ENCODE measurements around the gene SLC22A23. TPM values are rescaled to one million over a fixed set of nuclear protein-coding genes. Genes with fewer than 3 reads are reported as not detected.

The SLC22A23 gene
- total and polyA plus RNA-seq, 2 of the 4 experiments (the other 2 are of a cell fraction): 0.72 to 1.6 TPM

GRCh38 chr6:3501826-3502500 lies 45.1 kb upstream of the SLC22A23 start:
- no peak overlapping the region for H2AK9ac ChIP-seq (replicated peaks; ENCODE audit: low read depth, low read length, poor library complexity)
- H3K9me1 ChIP-seq (ENCODE audit: insufficient read depth, low read length): no peaks in the 10 kb centered on the region
- no peak overlapping the region for H2BK15ac ChIP-seq (ENCODE audit: low read depth, low read length)
- H2AFZ ChIP-seq (replicated peaks; ENCODE audit: low read length, poor library complexity): no peak overlapping the region
- H4K8ac ChIP-seq (ENCODE audit: low read depth in 2 of 2, low read length in 2 of 2): no peak overlapping the region
- no peak overlapping the region for H2BK120ac ChIP-seq (ENCODE audit: low read depth, low read length)
- no peak overlapping the region for H3K4me3 ChIP-seq (ENCODE audit: insufficient read depth, low read depth, low read length)
- ChIA-PET CTCF (interaction anchor here (0.6 to 0.7 kb wide), 2 partner anchors 66 to 100 kb away, joined by 4 to 11 read pairs; no protein-coding TSS in a partner anchor), POLR2A (ENCODE audit: unreplicated experiment) (no interaction called here)
- dilution Hi-C loops (cut with HindIII; ENCODE audit: low sequenced_read_pairs, unreplicated experiment) (no loop called here), intact Hi-C loops (cut with micrococcal nuclease) (no loop called here), in situ Hi-C loops (cut with MboI; ENCODE audit: low sequenced_read_pairs) (no loop called here)
- no peak overlapping the region for H3K14ac ChIP-seq (replicated peaks; ENCODE audit: low read depth, low read length)
- no peaks in the 10 kb centered on the region for H3K79me1 ChIP-seq (ENCODE audit: low read depth in 1 of 2, low read length in 2 of 2)
- no peak overlapping the region for H2BK5ac ChIP-seq (ENCODE audit: low read depth, low read length, poor library complexity, severe bottlenecking)
- DNase-seq (no peak), ATAC-seq (ENCODE audit: low read depth) (no peak)
- no TSS peak for BruUV-seq (replicated peaks)
- no CpG with 5 or more reads among the region's 6 CpGs for WGBS, 2 experiments (ENCODE audit: extremely low coverage in 2 of 2, insufficient read length in 1 of 2)
- H3K18ac ChIP-seq (ENCODE audit: low read depth, low read length): no peak overlapping the region
- no peak overlapping the region for H4K5ac ChIP-seq (ENCODE audit: low read depth, low read length)
- H3K27me3 ChIP-seq (ENCODE audit: control insufficient read depth, insufficient read depth, low read length): peaks cover 43% of the 10 kb centered on the region
- H2BK20ac ChIP-seq (ENCODE audit: low read depth, low read length): no peak overlapping the region
- H3K36me3 ChIP-seq (ENCODE audit: control insufficient read depth, insufficient read depth, low read length): no peaks in the 10 kb centered on the region
- no peak overlapping the region for H4K91ac ChIP-seq (ENCODE audit: insufficient read depth, low read depth, low read length)
- H3K9ac ChIP-seq (ENCODE audit: low read depth, low read length): no peak overlapping the region
- no peak overlapping the region for H3K27ac ChIP-seq (ENCODE audit: insufficient read depth, low read length)
- no peak overlapping the region for H3K4ac ChIP-seq (ENCODE audit: low read depth, low read length)
- TF ChIP-seq, protein P1, sequence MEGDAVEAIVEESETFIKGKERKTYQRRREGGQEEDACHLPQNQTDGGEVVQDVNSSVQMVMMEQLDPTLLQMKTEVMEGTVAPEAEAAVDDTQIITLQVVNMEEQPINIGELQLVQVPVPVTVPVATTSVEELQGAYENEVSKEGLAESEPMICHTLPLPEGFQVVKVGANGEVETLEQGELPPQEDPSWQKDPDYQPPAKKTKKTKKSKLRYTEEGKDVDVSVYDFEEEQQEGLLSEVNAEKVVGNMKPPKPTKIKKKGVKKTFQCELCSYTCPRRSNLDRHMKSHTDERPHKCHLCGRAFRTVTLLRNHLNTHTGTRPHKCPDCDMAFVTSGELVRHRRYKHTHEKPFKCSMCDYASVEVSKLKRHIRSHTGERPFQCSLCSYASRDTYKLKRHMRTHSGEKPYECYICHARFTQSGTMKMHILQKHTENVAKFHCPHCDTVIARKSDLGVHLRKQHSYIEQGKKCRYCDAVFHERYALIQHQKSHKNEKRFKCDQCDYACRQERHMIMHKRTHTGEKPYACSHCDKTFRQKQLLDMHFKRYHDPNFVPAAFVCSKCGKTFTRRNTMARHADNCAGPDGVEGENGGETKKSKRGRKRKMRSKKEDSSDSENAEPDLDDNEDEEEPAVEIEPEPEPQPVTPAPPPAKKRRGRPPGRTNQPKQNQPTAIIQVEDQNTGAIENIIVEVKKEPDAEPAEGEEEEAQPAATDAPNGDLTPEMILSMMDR (conservative IDR thresholded peaks at IDR 0.05; ENCODE audit: low read depth, low read length): no peak
- no peak for TF ChIP-seq MXI1 (IDR thresholded peaks at IDR 0.05; ENCODE audit: borderline replicate concordance, low read depth, low read length)
- TF ChIP-seq, protein P2, sequence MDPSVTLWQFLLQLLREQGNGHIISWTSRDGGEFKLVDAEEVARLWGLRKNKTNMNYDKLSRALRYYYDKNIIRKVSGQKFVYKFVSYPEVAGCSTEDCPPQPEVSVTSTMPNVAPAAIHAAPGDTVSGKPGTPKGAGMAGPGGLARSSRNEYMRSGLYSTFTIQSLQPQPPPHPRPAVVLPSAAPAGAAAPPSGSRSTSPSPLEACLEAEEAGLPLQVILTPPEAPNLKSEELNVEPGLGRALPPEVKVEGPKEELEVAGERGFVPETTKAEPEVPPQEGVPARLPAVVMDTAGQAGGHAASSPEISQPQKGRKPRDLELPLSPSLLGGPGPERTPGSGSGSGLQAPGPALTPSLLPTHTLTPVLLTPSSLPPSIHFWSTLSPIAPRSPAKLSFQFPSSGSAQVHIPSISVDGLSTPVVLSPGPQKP (IDR thresholded peaks at IDR 0.05; ENCODE audit: borderline replicate concordance, low read depth, low read length): no peak
- no peak for TF ChIP-seq SMC3 (IDR thresholded peaks at IDR 0.05; ENCODE audit: low read depth, low read length)
- no peak for TF ChIP-seq FOS (IDR thresholded peaks at IDR 0.05; ENCODE audit: low read depth, low read length)
- TF ChIP-seq CEBPB (IDR thresholded peaks at IDR 0.05; ENCODE audit: low read depth, low read length): no peak
- no peak for TF ChIP-seq MAFK (IDR thresholded peaks at IDR 0.05; ENCODE audit: low read depth, low read length)
- TF ChIP-seq BHLHE40 (IDR thresholded peaks at IDR 0.05; ENCODE audit: low read depth, low read length): no peak
- no peak for TF ChIP-seq CHD1 (IDR thresholded peaks at IDR 0.05; ENCODE audit: low read depth, low read length)
- no peak for TF ChIP-seq MAZ (IDR thresholded peaks at IDR 0.05; ENCODE audit: borderline replicate concordance, low read depth, low read length)
- TF ChIP-seq RCOR1 (IDR thresholded peaks at IDR 0.05; ENCODE audit: insufficient replicate concordance, low read length): no peak
- TF ChIP-seq, protein P3, sequence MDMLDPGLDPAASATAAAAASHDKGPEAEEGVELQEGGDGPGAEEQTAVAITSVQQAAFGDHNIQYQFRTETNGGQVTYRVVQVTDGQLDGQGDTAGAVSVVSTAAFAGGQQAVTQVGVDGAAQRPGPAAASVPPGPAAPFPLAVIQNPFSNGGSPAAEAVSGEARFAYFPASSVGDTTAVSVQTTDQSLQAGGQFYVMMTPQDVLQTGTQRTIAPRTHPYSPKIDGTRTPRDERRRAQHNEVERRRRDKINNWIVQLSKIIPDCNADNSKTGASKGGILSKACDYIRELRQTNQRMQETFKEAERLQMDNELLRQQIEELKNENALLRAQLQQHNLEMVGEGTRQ (IDR thresholded peaks at IDR 0.05; ENCODE audit: low read depth, low read length): no peak
- H2AK5ac ChIP-seq (ENCODE audit: low read depth, low read length): no peak overlapping the region
- no peaks in the 10 kb centered on the region for H3K9me3 ChIP-seq (ENCODE audit: control insufficient read depth, insufficient read depth, low read length)
- H4K20me1 ChIP-seq (ENCODE audit: insufficient read depth, low read length): no peaks in the 10 kb centered on the region
- H3K56ac ChIP-seq (ENCODE audit: extremely low read depth, insufficient read depth, low read length): no peak overlapping the region
- no peak overlapping the region for H3K23ac ChIP-seq (ENCODE audit: low read depth, low read length)
- peaks cover 5% of the 10 kb centered on the region; the same call in 1 of the 2 replicates for H3K4me1 ChIP-seq (ENCODE audit: control insufficient read depth, insufficient read depth, low read length)
- H3K4me2 ChIP-seq (ENCODE audit: low read depth, low read length): no peak overlapping the region
